Measurements from ENCODE around the gene LARP4B.

The LARP4B gene

DNA sequence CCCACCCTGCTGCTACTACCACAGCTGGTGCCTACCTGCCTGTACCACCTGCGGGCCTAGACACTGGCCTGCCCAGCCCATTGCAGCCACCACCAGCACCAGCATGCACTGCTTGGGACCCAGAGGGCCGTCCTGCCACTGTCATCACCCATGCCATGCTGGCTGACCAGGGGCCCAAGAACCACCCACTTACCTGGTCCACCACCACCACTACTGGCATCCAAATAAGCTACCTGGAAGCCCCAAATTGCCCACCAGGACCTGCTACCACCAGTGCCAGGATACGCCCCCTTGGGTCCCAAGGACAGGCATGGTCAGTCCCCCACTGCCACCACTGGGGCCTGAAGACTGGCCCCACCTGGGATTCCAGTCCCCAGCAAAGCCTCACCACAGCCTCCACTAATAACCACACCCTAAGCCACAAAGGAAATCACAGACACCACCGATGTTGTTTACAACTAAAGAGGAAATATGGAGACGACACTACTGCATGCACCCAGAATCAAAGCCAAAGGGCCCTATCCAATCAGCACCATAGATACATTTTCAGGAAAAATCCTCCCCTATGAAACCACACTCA is 171.5 kb downstream of the LARP4B start:
- no peak for DNase-seq
